ENCODE data around the gene USP22.
"Not testable (repeated sequence)": the region's sequence is repeated elsewhere in the genome, so short reads cannot be mapped to it uniquely, and the experiment has no call there.

Gene USP22

DNA sequence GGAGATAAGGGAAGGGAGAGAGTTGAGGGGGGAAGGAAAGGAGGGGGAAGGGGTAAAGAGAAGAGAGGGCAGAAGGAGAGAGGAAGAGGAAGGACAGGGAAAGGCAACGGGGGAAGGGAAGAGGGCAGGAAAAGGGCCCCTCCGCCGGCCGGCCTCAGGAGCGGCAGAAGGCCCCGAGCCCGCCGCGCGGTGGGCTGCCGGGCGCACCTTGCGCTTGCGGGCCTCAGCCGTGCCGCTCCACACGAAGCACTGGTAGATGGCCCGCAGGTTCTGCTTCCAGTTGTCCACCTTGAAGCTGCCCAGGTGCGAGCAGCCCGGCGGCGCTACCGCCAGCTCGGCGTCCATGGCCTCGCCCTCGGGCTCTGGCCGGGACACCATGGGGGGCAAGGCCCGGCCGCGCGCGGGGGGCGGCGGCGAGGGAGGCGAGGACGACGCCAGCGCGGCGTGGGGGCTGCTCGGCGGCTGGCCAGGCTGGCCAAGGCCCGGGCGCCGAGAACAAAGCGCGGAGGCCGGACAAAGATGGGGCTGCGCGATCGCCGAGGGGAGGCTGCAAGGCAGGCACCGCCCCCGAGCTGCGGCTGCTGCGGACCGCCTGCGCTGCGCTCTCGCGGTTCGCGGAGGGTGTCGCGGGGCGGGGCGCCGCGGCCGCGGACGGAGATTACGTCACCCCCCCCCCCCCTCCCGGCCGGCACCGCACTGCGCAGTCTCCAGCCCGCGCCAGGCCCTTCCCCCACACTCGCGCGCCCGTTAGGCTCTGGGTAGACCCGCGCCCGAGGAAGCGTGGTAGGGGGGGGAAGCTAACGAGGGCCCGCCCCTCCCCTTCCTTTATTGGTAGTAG, at the start of gene USP22:
USP22 (minus strand) TSS at position 554 of the 838 bp plus-strand sequence; CDS start at position 378, 176 bp downstream.
- DNase-seq, result peak; percentile 92

DNA sequence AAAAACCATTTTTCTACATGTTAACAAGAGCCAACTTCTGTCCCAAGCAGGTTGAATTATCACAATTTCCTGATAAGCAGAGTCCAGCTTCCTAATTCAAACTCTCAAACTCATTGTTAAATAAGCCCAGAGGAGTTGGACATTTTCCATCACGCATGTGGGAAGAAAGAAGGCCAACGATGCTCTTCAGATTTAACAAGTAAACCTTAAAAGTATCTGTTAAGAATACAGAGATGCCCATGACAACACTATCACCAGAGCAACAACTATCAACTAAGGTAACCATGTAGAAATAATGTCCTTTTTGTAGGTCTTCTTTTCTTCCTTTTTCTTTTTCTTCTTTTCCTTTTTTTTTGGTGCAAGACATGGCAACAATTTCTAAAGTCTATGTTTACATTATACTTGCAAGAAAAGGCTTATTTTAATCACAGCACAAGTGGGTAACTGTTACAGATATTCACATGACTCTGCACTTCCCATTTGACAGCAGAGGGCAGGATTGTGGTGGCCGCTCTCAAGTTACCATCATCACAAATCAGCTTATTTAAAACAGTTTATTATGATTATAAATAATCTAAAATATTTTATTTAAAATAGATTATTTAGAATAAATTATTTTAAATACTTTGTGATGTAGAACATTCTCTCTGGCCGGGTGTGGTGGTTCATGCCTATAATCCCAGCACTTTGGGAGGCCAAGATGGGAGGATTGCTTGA, 48.2 kb upstream of the USP22 start:
- no peak for DNase-seq

- DNase-seq, result no peak
Observed at GRCh38 chr17:21089933-21090901, 47.4 kb upstream of the USP22 start.

DNA sequence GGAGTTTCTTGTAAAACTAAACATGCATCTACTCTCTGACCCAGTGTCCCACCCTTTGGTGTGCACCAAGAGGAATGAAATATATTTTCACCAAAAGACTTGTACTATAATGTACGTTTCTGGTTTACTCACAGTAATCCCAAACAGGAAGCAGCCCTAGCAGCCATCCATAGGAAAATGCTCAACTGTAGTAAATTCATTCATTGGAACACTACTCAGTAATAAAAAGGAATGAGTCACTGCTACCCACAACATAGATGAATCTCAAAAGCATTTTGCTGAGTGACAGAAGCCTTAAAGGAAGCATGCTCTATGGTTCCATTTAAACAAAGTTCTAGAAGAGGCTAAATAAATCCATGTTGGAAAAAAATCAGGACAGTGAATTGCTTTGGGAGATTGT, 46.3 kb upstream of the USP22 start:
- no peak for DNase-seq

DNA sequence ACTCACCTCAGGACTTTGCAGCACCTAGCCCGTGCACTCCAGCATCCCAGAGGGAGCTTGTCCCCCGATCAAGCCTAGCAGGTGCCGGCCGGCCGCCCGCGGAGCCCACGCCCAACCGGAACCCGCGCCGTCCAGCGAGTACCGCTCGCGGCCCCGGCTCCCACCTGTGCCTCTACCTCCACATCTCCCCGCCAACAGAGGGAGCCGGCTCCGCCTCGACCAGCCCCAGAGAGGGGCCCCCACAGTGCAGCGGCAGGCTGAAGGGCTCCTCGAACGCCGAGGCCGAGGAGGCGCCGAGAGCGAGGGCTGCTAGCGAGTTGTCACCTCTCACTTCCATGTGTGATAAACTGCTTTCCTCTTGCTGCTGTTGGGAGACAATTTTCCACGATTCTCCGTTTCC, 42.9 kb upstream of the USP22 start:
- DNase-seq, result no peak

GRCh38 chr17:21085280-21085679, 42.5 kb upstream of the USP22 start:
- not testable (repeated sequence) for DNase-seq

GRCh38 chr17:21082001-21082436, 39.2 kb upstream of the USP22 start:
- DNase-seq, result no peak

DNA sequence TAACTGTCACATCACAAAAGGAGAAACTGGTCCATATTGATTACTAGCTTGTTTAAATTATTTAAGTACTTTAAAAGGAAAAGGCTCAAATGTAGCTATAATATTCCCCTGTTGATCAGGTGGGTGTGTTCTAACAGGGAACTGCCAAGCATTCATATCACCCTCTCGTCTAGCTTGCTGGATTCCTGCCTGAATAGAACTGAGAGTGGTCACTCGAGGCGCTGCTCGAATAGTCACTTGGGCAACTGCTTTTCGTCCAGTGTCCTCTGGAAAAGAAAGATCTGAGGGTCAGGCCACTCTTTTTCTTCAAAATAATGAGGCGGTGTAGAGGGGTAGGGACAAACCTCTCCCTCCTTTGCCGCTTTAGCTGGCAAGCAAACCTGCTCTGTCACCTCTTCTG, 36.4 kb upstream of the USP22 start:
- no peak for DNase-seq

DNA sequence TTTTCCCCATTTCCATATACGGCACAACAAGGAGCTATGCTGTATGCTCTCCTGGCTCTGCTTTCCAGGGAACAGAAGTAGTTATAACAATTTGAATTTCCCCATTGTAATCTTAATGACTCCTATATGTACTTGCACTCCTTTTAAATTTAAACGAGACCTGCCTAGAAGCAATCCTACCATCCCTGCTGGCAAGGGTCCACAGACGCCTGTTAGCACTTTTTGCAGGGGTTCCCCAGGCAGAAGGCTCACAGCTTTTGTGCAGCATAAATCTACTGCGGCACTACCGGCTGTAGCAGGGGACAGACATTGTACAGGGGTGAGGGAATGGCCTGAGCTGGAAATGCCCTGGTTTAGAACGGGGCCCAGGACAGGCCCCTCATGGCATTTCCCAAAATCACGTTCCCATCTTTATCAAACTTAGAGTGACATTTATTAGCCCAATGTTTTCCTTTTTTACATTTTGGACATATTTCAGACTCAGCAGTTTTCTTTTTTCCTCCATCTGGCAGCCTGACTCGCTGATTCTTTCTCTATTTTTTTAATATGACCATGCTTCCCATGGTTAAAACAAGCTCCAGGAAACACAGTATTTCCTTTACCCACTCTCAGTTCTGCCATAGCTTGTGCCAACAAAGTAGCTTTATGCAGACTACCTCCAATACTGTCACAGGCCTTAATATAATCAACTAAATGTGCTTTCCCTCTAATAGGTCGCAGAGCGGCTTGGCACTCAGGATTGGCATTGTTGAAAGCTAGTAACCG, 35.4 kb upstream of the USP22 start:
- no peak for DNase-seq

DNA sequence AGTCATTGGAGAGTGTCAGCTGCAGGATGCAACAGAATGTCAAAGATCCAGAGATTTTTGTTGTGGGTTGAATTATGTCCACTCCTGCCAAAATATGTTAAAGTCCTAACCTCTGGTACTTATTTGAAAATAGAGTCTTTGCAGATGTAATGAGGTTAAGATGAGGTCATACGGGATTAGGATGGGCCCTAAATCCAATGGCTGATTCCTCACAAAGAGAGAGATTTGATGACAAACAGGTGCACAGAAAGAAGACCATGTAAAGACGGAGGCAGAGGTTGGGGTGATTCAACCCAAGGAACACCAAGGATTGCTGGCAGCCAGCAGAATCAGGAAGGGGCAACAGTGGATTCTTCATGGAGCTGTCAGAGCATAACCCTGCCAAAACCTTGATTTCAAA, 34.5 kb upstream of the USP22 start:
- DNase-seq, result no peak

DNA sequence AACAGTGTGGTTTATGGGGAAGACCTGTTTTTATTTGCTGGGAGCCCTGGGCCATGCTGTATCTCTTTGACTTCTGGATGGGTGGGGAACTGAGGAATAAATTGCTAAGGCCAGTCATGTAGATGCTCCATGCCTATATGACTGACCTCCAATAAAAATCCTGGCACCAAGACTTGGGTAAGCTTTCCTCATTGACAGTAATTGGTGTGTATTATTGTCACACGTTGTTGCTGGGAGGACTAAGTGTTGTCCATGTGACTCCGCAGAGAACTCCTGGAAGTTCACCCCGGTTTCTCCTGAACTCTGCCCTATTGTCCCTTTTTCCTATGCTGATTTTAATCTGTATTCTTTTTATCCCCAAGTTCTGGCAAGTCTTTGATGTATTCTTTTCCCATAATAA, 33.4 kb upstream of the USP22 start:
- DNase-seq, result no peak

DNA sequence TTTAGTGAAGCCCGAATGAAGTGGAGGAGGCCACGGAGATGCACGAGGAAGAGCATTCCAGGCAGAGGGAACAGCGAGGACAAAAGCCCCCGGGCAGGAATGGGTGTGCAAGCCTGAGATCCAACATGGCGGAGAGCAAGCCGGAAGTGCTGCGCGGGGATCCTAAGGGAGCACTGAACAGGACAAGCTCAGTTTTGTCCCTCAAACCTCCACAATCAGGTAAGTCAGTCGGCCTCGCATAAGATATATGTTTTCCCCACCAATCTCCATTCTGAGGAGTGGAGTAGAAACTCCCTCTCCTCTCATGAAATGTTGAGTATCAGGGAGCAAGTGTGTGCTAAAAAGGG, 32.9 kb upstream of the USP22 start:
- no peak for DNase-seq

DNA sequence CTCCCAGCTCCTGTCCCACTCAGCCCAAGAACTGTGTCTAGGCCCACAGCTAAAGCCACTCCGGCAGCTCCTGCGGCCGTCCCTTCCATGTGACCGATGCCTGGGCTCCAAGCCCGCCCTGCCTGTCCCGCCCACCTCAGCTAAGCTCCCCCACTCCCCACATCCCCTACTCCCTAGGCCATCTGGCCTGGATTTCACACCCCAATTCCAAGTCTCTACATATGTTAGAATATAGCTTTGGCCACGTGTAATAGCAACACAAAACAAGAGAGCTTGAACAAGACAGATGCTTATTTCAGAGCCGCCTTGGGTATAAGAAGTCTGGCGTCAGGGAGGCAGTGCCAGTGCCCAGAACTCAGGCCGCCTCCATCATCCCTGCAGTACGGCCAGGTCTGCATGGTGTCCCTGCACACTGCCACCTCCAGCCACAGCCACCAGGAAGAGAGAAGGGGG, 30.0 kb upstream of the USP22 start:
- no peak for DNase-seq

- DNase-seq, result no peak
Observed at GRCh38 chr17:21066394-21066793, 23.6 kb upstream of the USP22 start.

DNA sequence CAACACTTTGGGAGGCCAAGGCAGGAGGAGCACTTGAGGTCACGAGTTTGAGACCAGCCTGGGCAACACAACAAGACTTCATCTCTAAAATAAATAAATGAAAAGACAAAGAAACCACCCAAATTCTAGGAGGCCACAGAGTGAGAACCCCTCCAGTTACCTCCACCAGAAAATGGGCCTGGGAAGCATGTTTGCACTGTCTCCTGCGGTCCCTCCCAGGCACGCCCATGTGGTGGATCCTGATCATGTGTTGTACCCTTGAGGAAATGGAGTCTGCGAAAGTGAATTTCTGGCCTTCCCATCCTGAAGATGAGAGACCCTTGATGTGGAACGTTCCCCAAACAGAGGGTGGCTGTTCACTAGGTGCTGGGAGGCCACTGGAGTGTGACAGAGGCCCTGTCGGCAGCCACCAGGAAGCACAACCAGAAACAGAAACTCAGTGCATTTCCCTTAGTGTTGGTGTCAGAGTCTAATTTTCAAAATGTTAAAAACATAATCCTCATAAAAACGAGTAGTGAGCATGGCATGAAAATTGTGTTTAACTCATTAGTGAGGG, 19.2 kb upstream of the USP22 start:
- DNase-seq, result no peak

DNA sequence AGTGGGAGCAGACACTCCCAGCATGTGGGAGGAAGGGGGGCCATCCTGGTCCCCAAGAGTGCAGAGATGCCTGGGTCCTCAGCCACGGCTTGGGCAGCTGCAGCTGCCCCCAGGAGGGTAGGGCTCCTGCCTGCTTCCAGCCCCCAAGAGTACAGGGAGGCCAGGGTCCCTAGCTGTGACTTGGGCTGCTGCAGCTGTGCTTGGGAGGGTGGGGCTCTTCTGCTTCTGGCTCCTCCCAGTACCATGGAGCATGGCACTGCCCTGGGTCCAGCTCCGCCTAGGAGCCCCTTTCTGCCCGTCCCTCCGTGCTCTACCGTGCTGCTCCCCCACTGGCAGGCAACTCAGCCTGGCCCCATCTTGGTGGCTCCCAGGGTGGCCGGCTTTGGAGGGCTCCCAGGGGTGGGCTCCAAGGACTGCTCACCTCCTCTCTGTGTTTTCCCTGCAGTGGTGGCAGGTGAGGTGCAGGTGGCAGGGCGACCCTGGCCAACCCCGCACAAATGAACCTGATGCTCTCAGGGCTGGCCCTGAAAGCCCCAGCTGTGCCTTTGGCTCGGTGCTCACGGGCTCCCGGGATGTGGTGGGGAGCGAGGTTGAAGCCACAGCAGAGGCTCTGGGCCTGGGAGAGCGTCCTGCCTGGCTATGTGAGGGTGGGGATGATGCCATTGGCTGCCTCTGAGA, 18.5 kb upstream of the USP22 start:
- no peak for DNase-seq

- no peak for DNase-seq
Observed at GRCh38 chr17:21059761-21060160, 16.9 kb upstream of the USP22 start.

GRCh38 chr17:21058098-21058893, 15.5 kb upstream of the USP22 start:
- no peak for DNase-seq

GRCh38 chr17:21053056-21053455, 10.2 kb upstream of the USP22 start:
- not testable (repeated sequence) for DNase-seq

- no peak for DNase-seq
Observed at GRCh38 chr17:21049457-21049856, 6.6 kb upstream of the USP22 start.

DNA sequence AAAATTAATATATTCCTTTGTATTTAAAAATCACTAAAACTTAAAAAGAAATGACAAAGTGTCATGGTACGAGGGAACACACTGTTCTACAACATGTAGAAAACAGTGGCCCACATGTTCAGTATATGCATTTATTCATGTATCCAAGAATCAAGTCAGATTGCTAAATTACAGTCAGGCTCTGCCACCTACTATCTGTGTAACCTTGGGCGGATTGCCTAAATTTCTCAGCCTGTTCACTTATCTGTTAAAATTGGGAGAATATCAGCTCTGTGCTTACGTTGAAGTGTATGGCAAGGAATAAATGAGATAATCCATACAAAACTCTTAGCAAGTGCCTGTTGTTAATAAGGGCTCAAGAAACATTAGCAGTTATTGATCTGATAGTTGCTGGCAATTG, 3.4 kb upstream of the USP22 start:
- DNase-seq, result no peak

All from NCI-H1092 treated with DMSO at 0.1 percent for 48 hours (cell line).